HG02852 (cell line): ENCODE results near the gene CPEB2.

Source experiments
- ATAC-seq: cut with Tn5 transposase; IDR thresholded peaks from one replicate; pipeline ENCODE4 v1.9.1; 2021; ENCODE audit warnings: mild to moderate bottlenecking, moderate library complexity; ENCODE audit not compliant: unreplicated experiment

CPEB2 gene

DNA sequence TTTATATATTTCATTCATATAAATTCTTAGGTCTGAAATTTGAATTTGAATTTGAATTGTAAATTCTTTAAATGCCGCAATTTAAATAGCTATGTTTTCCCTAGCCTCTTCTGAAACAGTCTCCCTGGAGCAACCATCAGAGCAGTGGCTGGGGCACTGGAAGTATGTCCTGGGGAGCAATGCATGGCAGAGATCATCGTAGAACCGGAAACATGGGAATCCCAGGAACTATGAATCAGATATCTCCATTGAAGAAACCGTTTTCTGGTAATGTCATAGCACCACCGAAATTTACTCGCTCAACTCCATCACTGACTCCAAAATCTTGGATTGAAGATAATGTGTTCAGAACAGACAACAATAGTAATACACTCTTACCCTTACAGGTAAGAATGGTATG lies 4.9 kb downstream of the CPEB2 start:
- ATAC-seq: no peak

DNA sequence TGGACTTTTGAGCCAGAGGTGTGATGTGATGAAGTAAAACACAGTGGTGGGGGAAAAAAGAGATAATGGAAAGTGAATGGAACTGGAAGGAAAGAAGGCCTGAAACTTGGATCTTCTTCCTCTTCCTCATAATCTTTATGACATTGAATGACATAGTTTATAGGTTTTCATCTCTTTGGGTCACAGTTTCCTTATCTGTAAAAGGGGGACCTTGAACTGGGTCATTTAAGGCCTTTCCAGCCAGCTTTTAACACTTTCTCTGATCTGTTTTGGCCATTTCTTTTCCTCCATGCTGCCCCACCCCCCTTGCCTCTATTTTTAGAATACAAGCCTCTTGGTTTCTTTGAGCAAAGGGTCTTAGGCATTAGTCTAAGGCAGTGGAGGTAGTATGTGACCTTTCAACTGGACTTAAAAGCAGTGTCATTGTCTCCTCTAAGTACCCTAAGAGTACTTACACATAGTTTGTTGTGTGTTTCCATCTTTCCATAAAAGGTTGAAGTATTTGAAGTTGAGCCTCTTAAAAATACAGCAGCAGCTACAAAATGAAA lies 7.8 kb downstream of the CPEB2 start:
- ATAC-seq: no peak

DNA sequence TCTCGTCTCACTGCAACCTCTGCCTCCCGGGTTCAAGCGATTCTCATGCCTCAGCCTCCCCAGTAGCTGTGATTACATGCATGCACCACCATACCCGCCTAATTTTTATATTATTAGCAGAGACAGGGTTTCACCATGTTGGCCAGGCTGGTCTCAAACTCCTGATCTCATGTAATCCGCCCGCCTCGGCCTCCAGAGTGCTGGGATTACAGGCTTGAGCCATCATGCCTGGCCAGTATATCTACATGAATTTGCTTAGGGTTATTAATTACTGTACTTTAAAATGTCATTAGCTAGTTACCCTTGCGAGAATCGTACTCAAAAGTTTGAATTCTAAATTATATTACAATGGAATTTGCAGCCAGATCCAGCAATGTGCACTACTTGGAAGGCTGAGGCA lies 8.9 kb downstream of the CPEB2 start:
- no peak for ATAC-seq

DNA sequence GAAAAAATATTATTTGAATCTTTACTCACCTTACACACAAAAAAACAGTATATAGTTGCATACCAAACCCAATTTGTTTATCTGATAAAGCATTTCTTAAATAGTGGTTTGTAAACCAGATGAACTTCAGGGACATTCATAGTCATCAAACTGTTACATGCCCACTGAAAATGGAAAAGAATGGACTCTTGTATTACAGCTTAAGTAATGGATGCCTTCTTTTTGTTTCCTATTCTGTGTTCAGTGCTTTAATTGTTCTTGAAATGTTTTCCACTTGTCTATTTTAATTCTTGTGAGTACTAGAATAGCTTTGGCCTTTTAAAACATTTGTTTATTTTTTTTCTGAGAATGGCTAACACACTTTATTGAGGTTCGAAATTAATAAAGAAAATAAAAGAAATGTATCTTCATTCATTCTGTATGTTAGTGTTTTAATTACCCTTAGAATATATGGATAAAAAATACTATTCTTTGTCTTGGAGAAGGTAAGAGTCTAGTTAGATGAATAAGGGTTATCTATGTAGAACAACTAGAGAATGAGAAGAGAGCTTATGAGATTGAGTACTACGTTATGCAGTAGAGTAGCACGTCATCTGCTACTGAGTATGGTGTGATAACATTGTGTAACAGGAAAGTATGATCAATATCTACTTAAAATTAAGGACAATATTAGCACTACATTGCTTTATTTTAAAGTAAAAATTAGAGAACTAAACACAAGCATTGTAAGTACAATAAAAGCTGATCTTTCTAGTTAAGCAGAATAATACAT lies 9.9 kb downstream of the CPEB2 start:
- ATAC-seq: no peak

DNA sequence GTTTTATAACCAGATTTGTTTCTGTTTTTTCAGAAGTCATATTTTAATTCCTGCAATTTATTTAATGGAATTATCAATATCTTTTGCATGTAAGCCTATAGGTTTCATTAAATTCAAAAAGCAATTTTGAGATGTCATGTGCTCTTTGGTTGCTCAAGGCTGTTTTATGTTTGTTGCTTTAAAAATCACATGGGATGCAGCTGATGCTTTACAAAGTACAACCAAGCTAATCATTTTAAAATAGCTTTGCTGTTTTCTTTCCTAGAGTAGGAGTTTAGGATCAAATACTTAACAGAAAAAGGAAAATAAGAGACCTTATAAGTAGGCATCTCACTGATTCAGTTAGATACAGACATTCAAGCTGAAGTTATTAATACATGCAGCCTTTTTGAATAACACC lies 11.3 kb downstream of the CPEB2 start:
- no peak for ATAC-seq

DNA sequence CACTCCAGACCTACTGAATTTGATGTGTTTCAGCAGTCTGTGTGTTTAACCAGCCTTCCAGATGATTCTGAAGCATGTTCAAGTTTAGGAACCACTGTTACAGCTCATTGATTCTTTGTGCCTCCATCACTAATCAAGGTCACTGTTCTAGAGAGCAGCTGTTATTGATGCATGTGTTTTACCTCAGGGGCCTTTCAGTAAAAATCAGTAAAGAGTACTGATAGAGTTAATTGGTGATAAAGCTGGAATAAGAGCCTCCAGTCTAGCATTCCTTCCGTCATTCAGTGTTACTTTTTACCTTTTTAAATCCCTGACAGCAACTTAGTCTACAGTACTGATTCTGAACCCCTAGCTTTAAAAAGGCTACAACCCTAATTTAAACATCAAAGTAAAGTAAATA lies 12.9 kb downstream of the CPEB2 start:
- no peak for ATAC-seq

DNA sequence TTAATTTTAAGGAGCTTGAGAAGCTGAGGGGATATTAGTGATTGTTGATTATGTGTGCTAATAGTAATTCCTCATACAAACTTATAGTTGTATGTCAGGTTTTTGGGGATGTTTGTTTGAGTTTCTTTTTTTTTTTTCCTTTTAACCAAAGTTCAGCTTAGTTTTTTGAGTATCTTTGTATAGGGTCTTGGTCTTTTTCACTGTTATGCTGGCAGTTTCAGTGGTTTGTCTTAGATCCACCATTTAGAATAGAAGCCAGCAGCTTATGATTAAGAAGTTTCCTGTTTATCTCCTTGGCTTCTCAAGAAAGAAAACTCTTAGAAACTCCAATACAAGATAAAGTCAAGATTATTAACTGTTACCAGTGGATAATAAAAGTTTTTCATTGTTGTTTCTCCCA lies 16.1 kb downstream of the CPEB2 start:
- no peak for ATAC-seq

DNA sequence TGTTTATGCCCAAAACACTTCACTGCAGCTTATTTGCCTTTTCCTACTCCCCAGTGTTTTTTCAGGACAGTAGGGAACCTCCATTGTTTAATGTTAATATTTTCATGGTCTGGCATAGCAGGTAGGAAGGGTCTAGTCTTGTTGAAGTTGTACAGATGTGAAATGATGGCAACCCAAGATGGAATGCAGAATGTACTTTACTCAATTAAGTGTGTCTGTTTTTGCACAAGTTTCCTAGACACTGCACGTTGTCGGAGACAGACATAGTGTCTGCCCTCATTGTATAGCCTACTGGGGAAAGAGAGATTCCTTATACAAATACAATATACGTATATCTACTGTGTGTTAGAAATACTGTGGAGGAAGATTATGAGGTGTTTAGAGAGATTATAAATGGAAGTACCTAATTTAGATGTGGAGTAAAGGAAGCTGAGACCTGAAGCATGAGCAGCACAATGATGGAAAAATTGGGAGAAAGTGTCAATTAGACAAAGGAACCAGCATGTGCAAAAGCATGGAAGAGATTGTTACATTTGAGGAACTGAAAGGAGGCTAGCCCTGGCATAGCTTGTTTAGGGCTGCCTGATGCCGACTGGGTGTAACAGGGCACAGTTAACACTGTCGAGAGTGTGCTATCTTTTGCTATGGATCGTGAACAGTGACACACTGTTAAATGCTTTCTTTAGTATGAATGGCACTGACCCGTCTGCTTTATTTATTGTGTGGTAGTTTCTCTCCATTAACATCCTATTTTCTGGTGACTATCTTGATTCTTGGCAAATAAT lies 18.4 kb downstream of the CPEB2 start:
- peak; percentile 43 for ATAC-seq

DNA sequence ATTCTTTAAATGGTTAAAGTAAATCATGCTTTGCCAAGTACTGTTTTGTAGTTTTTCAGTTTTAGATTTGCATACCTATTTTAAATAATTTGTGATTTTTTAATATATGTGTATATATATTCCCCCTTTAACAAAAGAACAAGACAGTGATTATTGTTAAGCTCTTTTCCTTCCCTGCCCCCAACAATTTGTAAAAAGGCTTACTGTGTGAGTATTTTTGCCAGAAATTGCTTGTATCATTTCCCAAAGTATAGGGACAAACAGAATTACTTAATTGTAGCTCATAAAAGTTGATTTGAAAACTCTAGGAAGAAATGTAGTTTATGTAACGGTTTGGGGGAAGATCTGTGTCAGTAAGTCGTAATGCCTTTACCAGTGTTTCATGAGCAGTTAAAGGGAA lies 19.0 kb downstream of the CPEB2 start:
- ATAC-seq: no peak

DNA sequence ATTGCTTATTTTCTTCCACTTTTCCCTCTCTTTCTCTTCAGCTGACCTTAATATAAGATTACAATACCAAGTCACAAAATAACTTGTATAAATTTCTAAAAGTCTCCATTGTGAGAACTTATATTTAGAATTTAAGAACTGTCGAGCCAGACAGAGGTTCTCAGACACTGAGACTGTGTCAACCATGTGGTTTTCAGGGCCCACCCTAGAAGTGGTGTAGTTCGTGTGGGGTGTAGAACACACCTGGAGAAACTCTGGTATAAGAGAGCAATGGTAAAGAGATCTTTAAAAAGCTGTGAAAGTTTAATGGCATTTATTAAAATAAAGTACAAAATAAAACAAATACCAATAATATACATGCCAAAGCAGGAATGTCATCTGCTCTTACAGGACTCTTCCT lies 19.7 kb downstream of the CPEB2 start:
- ATAC-seq: no peak

DNA sequence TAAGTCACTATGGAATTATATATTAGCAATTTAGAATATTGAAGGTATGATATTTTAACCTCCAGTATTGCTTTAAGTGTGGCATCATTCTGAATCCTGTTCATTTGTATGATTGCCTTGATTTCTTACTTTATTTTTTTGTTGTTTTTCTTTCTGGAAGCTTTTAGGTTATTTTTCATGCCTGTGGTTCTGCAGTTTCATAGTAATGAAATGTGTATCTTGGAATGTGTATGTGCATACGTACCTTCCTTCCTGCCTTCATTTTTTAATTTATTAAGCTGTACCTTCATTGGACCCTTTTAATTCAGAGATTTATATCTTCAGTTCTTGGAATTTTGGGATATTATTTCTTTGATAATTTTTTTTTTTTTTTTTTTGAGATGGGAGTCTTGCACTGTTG lies 22.1 kb downstream of the CPEB2 start:
- ATAC-seq: no peak

DNA sequence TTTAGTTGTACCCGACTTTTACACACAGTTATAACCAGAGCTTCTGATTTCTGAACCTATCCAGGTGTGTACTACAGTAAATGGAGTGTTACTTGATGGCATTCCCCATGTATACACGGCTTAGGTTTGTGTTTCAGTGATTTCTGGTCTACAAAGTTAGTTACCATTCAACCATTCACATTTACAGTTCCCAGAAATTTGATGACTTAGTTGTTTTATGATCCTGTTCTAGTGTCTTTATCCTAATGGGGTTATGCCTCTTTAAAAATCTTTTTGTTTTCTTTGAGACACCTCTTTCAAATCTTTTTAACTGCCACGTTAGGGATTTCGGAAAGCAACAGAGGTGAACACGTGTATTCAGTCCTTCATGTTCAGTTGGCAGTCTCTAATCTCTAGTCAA lies 23.4 kb downstream of the CPEB2 start:
- ATAC-seq: no peak

DNA sequence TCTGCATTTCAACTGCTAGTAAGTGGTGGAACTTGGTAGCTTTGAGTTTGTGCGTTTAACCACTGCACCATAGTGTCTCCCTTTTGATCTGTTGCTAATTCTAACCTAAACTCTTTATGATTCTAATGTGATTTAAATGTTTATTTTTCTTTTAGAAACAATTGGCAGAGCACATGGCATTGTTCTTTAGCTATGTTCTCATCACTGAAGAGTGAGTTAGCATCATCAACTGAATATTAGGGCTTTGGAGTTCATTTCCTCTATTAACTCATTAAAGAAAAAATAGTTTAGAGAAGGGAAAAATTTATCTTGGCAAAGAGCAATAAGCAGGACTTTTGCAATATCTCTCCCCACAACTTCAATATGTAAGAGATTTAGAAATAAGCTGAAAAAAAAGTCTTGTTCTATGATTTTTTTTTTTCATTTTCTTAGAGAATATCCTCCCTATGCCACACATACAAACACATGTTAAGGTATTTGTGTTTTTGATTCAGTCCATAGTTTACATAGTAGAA lies 25.7 kb downstream of the CPEB2 start:
- ATAC-seq: no peak

DNA sequence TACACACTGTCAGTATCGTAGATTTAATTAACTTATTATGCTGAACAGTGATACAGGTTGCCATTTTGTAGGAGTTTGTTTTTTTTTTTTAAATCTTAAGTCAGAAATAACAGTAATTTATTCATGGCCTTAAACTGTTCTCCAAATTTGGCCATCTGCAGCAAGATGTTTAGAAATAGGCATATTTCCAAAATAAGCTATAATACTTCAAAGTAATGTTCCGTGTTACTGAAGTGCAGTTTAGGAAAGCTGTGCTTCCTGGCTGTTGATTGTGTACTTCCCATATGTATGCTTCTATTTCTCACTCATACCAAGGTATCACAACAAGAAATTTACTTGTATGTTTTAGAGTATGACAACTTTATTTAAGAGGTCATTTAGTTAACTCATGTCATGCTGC lies 28.9 kb downstream of the CPEB2 start:
- ATAC-seq: no peak

DNA sequence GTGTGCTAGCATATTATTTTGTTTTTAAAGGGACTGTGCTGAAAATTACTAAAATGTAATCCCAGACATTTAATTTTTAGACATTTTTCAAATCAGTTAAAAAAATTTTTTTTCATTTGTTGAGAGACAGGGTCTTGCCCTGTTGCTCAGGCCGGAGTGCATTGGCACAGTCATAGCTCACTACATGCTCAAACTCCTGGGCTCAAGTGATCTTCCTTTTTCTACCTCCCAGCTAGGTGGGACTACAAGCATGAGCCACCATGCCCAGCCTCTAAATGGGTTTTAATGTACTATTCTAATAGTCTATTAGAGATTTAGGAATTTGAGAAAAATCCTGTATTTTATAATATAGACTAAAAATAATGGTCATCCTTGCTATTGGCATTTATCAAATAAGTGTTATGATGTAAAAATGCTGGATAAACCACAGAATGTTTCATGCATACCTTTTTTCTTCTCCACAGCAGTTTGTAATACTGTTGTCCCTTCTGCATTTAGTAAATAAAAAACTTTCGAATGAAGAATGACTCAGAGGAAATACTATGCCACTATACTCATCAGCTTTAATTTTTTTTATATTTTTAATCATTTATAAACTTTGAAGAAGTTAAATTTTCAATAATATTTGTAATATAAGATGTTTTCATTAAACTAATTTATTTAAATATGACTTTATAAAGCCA lies 29.9 kb downstream of the CPEB2 start:
- ATAC-seq: no peak

DNA sequence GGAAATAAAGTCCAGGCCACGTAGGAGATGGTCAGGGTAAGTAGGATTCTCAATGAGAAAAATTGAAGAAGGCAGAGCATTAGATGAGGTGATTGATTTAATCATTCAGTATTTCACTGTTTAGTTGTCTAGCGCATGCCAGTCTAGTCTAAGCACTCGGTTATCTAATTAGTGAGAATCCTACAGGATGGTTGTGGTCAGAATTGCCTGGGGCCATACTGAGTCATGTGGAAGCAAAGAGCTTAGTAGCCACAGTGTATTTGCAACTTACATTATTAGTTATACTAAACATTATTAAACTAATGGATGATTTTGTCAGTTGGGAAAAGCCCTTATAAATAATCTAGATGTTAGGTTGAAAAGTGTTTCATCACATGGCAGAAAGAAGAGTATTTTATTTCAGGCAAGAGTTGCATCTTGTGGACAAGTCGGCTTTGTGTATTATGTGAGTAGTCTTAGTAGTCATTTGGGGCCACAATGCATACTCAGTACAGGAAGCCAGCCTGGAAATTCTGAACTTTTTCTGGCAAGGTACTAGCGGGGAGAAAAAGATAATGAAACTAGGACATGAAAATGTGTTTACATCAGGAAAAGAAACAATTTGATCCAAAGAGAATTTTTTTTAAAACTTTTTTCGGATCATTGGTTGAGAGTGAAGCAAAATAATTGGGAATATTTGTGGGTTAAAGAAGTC lies 31.9 kb downstream of the CPEB2 start:
- no peak for ATAC-seq

DNA sequence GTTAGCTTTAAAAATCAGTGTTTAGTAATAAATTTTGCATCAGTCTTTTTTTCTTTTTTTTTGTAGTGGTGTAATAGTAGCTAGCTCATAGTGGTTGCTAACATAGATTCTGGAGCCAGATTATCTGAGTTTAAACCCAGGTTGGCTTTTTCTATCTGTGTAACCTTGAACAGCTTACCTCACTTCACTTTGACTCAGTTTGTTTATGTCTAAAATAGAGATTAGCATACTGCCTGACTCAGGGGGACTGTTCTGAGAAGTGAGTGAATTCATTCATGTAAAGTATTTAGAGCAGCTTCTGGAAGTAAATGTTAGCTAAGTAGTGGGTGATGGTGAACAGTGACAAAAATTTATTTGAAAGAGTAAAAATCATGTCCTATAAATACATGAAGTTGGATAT lies 32.9 kb downstream of the CPEB2 start:
- no peak for ATAC-seq

DNA sequence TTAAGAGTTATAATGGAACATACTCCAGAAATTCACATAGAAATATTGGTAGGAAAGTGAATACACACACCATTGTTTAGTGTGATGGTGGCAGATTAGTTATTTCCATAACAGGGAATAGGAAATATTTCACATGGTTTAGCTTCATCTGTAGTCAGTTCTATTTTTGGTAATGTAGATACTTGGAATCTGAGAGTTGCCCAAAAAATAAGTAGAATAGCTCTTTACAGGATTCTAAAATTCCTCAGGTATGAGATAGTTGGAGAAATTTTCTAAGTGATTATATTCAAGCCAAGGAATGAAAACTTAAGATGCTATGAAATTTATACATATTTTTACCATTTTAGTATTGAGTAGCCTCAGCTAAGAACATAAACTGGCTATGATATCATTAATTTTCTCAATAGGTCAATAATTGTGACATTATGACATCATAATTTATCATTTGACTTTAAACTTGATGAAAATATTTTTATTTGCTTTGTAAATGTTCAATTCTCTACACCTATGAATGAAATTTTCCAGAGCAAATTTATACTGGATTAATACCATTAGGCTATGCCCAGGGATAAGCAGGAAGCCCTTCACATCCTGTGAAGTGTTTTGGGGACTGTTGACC lies 35.8 kb downstream of the CPEB2 start:
- ATAC-seq: no peak

DNA sequence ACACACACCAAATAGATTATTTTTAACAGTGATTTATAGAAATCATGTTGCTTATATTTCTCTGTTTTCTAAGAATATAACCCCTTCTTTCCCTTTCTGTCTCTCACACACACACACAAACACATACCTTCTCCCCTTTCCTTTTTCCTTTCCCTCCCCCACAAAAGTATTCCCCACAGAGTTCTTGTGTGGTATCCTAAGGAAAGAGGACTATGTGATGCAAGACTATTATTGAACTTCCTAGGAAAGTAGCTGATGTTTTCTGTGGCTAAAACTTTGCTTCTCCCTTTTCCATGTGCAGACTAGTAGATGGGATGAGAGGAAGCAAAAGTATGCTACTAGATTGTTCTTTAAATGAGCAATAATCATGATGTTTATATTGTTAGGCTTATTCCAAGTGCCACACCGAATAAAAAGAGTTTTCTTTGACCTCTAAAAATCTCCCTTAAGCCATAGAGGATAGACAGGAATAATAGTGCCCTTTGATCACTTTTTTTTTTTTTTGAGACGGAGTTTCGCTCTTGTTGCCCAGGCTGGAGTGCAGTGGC lies 38.7 kb downstream of the CPEB2 start:
- ATAC-seq: no peak

DNA sequence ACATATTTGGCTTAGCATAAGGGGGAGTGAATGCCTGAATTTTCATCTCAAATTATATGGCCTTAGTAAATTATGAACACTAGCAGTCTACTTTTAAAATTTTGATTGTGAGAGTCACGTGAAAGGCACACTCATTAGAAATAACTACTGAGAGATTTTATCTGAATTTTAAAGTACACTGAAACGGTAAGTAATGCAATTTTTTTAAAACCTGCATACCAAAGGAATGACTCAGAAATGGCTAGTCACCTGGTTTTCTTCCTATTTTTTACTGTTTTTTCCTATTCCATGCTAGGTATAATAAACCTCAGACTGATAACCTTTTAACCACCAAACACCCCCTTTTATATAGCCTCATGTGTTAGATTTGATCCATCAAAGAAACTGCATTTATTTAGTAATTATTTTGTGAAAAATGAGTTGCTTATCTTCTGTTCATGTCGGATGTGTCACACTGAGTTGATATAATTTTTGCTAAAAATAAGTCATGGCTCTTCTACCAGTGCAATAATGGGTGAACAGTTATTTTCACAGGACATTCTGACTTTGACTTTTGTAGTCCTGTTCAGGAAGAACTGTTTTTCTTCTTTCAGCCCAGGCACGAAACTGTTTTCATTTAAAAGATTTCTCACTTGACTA lies 40.4 kb downstream of the CPEB2 start:
- ATAC-seq: no peak
